ENCODE results near the gene POLR3B. TPM values are rescaled to one million over a fixed set of nuclear protein-coding genes. Genes with fewer than 3 reads are reported as not detected.

The POLR3B gene
- total RNA-seq, 4 donors from 2014 or later, result 4.7 to 13.0 (median 5.6) TPM

- TF ChIP-seq CTCF (IDR thresholded peaks at IDR 0.05; ENCODE audit: low read depth), result no peak
Measured at GRCh38 chr12:106499628-106500027, 142.1 kb downstream of the POLR3B start.

GRCh38 chr12:106506691-106507090, 149.1 kb downstream of the POLR3B start:
- TF ChIP-seq CTCF (IDR thresholded peaks at IDR 0.05; ENCODE audit: low read depth), result no peak

- no peak for TF ChIP-seq CTCF (IDR thresholded peaks at IDR 0.05; ENCODE audit: low read depth)
Measured at GRCh38 chr12:106508966-106509365, 151.4 kb downstream of the POLR3B start.

GRCh38 chr12:106511365-106511764, 153.8 kb downstream of the POLR3B start:
- no peak for TF ChIP-seq CTCF (IDR thresholded peaks at IDR 0.05; ENCODE audit: low read depth)

- no peak for TF ChIP-seq CTCF (IDR thresholded peaks at IDR 0.05; ENCODE audit: low read depth)
Measured at GRCh38 chr12:106517314-106517713, 159.8 kb downstream of the POLR3B start.

- no peak for TF ChIP-seq CTCF (IDR thresholded peaks at IDR 0.05; ENCODE audit: low read depth)
Measured at GRCh38 chr12:106519607-106520021, 162.1 kb downstream of the POLR3B start.

- no peak for TF ChIP-seq CTCF (IDR thresholded peaks at IDR 0.05; ENCODE audit: low read depth)
Measured at GRCh38 chr12:106521901-106522300, 164.4 kb downstream of the POLR3B start.

All from subcutaneous adipose tissue (tissue), 4 donors.